Measurements from ENCODE around the gene MFSD6. TPM values are rescaled to one million over a fixed set of nuclear protein-coding genes. Genes with fewer than 3 reads are reported as not detected.

The MFSD6 gene
- total RNA-seq, 4 donors from 2014 or later = 24.2 to 47.5 (median 42.0) TPM

GRCh38 chr2:190534310-190535120, 126.4 kb downstream of the MFSD6 start, which contains the start of gene NEMP2:
Gene NEMP2 (minus strand): TSS chr2:190534722. CDS start chr2:190534655, 67 bp downstream.
- TF ChIP-seq, protein P1, sequence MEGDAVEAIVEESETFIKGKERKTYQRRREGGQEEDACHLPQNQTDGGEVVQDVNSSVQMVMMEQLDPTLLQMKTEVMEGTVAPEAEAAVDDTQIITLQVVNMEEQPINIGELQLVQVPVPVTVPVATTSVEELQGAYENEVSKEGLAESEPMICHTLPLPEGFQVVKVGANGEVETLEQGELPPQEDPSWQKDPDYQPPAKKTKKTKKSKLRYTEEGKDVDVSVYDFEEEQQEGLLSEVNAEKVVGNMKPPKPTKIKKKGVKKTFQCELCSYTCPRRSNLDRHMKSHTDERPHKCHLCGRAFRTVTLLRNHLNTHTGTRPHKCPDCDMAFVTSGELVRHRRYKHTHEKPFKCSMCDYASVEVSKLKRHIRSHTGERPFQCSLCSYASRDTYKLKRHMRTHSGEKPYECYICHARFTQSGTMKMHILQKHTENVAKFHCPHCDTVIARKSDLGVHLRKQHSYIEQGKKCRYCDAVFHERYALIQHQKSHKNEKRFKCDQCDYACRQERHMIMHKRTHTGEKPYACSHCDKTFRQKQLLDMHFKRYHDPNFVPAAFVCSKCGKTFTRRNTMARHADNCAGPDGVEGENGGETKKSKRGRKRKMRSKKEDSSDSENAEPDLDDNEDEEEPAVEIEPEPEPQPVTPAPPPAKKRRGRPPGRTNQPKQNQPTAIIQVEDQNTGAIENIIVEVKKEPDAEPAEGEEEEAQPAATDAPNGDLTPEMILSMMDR (IDR thresholded peaks at IDR 0.05; ENCODE audit: low read depth) = no peak

- TF ChIP-seq, protein P1 (IDR thresholded peaks at IDR 0.05; ENCODE audit: low read depth) = no peak
Observed at GRCh38 chr2:190535121-190535439, 126.9 kb downstream of the MFSD6 start.

GRCh38 chr2:190535586-190535985, 127.4 kb downstream of the MFSD6 start:
- TF ChIP-seq, protein P1 (IDR thresholded peaks at IDR 0.05; ENCODE audit: low read depth) = no peak

DNA sequence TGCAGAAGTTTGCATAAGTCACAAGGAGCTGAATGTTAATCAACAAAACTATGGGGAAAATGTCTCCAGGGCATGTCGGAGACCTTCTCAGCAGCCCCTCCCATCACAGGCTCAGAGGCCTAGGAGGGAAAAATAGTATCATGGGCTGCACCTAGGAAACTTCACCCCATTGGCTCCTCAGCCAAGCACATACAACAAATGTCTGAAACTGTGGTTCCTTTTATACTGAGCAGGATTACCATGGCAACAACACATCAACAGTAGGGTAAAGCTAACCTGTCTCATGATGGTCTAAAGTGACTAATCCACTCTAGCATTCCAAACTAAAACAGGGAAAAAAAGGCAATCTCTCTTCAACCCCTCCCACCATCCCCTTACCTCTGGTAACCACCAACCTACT, 129.6 kb downstream of the MFSD6 start:
- TF ChIP-seq, protein P1 (IDR thresholded peaks at IDR 0.05; ENCODE audit: low read depth) = no peak

GRCh38 chr2:190538201-190538600, 130.0 kb downstream of the MFSD6 start:
- TF ChIP-seq, protein P1 (IDR thresholded peaks at IDR 0.05; ENCODE audit: low read depth) = no peak

DNA sequence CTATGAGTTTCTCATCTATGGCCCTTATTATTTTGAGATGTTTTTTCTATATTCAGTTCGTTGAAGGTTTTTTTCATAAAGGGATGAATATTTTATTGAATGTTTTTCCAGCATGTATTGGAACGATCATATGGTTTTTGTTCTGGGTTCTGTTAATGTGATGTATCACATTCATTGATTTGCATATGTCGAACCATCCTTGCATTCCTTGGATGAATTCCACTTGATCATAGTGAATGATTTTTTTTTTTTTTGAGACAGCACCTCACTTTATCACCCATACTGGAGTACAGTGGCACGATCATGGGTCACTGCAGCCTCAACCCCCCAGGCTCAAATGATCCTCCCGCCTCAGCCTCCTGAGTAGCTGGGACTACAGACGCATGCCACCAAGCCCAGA, 131.9 kb downstream of the MFSD6 start:
- TF ChIP-seq, protein P1 (IDR thresholded peaks at IDR 0.05; ENCODE audit: low read depth) = no peak

- TF ChIP-seq, protein P1 (IDR thresholded peaks at IDR 0.05; ENCODE audit: low read depth) = no peak
Observed at GRCh38 chr2:190545093-190545492, 136.9 kb downstream of the MFSD6 start.

All from subcutaneous adipose tissue (tissue), 4 donors.